Endothelial cell of umbilical vein (primary cell): ENCODE data around the gene CELSR3. TPM values are rescaled to one million over a fixed set of nuclear protein-coding genes. Genes with fewer than 3 reads are reported as not detected.

Experiments
- BruUV-seq: library from RNA; stranded (reverse); fragments of 400-500 nt; replicated peaks from 2 replicates; lab custom pipeline; 2021; lab: Mats Ljungman, UMichigan
- CTCF ChIA-PET: fragments of 300-600, 350-600 bp; sonication (Branson Sonifier 250); formaldehyde crosslinking; loops from one replicate; lab custom pipeline; 2021; ENCODE audit warnings: antibody characterized with exemption, inconsistent platforms; lab: Charles Lee
- POLR2A ChIA-PET: fragments of 300-600, 350-600 bp; sonication (Branson Sonifier 250); formaldehyde crosslinking; loops from one replicate; lab custom pipeline; 2021; ENCODE audit warnings: antibody characterized with exemption, inconsistent platforms; lab: Charles Lee
- DNase-seq: peaks from one replicate; pipeline ENCODE4 v3.0.0-alpha.2; 2011; ENCODE audit warnings: low read depth, low spot score
- FAIRE-seq: peaks from 2 replicates; lab custom pipeline; 2011; peaks lifted over from hg19 to GRCh38; lab: Jason Lieb, UNC
- H2AFZ ChIP-seq: 2 replicates; pipeline ENCODE4 v1.6.0; 2012; ENCODE audit warnings: low read depth, low read length, control low read depth, inconsistent platforms
- H3K27ac ChIP-seq: 2 replicates; pipeline ENCODE4 v1.5.1; 2011; ENCODE audit warnings: low read depth, mild to moderate bottlenecking, control low read depth, low read length, moderate library complexity; ENCODE audit not compliant: insufficient read depth
- H3K27me3 ChIP-seq, 2 experiments: 2 replicates each; pipeline versions ENCODE4 v1.6.0 to v1.6.1; 2011; ENCODE audit warnings: low read length in 2 of 2, mixed read lengths in 1 of 2; ENCODE audit not compliant: control insufficient read depth in 2 of 2, insufficient read depth in 2 of 2
- H3K36me3 ChIP-seq, 2 experiments: 2 replicates in 1 of 2; 3 replicates in 1 of 2; pipeline ENCODE4 v1.5.1; 2011; ENCODE audit warnings: low read length in 2 of 2, mild to moderate bottlenecking in 1 of 2, moderate library complexity in 1 of 2; ENCODE audit not compliant: control insufficient read depth in 2 of 2, insufficient read depth in 2 of 2; ENCODE audit errors: extremely low read depth in 1 of 2
- H3K4me1 ChIP-seq: 3 replicates; pipeline ENCODE4 v1.5.1; 2011; ENCODE audit warnings: mild to moderate bottlenecking, low read length; ENCODE audit not compliant: control insufficient read depth, insufficient read depth; ENCODE audit errors: extremely low read depth
- H3K4me2 ChIP-seq: 2 replicates; pipeline ENCODE4 v1.6.1; 2011; ENCODE audit warnings: low read length, control low read depth, mixed read lengths; ENCODE audit not compliant: insufficient read depth
- H3K4me3 ChIP-seq, 3 experiments: fragments of 200-600 bp in 1 of 3; sonication (generic), shearing (Covaris generic) in 1 of 3; replicated peaks in 1 of 3; 2 replicates each; pipeline ENCODE4 v1.5.1; 2011 to 2016; ENCODE audit warnings: control low read depth in 3 of 3, low read length in 3 of 3, mild to moderate bottlenecking in 2 of 3, inconsistent platforms in 1 of 3, low read depth in 1 of 3, moderate library complexity in 1 of 3; ENCODE audit not compliant: insufficient read depth in 1 of 3
- H3K79me2 ChIP-seq: 2 replicates; pipeline ENCODE4 v1.6.0; 2012; ENCODE audit warnings: low read length, inconsistent platforms; ENCODE audit not compliant: control insufficient read depth, insufficient read depth
- H3K9ac ChIP-seq: replicated peaks from 2 replicates; pipeline ENCODE3; 2011; ENCODE audit warnings: low read length, control low read depth; ENCODE audit not compliant: insufficient read depth; ENCODE audit errors: extremely low read depth
- H3K9me1 ChIP-seq: replicated peaks from 3 replicates; pipeline ENCODE4 v1.6.0; 2011; ENCODE audit warnings: mild to moderate bottlenecking, low read length; ENCODE audit not compliant: control insufficient read depth, insufficient read depth; ENCODE audit errors: extremely low read depth
- H3K9me3 ChIP-seq: replicated peaks from 2 replicates; pipeline ENCODE4 v1.5.1; 2012; ENCODE audit warnings: low read length, inconsistent platforms; ENCODE audit not compliant: control insufficient read depth, insufficient read depth
- H4K20me1 ChIP-seq: replicated peaks from 2 replicates; pipeline ENCODE3; 2011; ENCODE audit warnings: mild to moderate bottlenecking, low read length; ENCODE audit not compliant: control insufficient read depth, insufficient read depth; ENCODE audit errors: extremely low read depth
- CTCF ChIP-seq, 2 donors: IDR thresholded peaks; 1 replicate in 1 of 2; 2 replicates in 1 of 2; pipeline ENCODE4 v1.5.1; 2011; ENCODE audit warnings: low read length in 2 of 2, mild to moderate bottlenecking in 2 of 2, moderate library complexity in 2 of 2, control low read depth in 1 of 2, inconsistent platforms in 1 of 2, low read depth in 1 of 2; ENCODE audit not compliant: insufficient read depth in 1 of 2; ENCODE audit errors: extremely low read depth in 1 of 2
- EZH2 ChIP-seq: IDR thresholded peaks from 2 replicates; pipeline ENCODE4 v1.6.1; 2012; ENCODE audit warnings: borderline replicate concordance, low read depth, mild to moderate bottlenecking, moderate library complexity, low read length, inconsistent platforms; ENCODE audit not compliant: severe bottlenecking
- FOS ChIP-seq: IDR thresholded peaks from 2 replicates; pipeline ENCODE4 v1.6.1; 2011; ENCODE audit warnings: mild to moderate bottlenecking, low read length, moderate library complexity, borderline replicate concordance; ENCODE audit not compliant: insufficient read depth
- GATA2 ChIP-seq: IDR thresholded peaks from 2 replicates; pipeline ENCODE4 v1.7.0; 2011; ENCODE audit warnings: low read depth, mild to moderate bottlenecking, moderate library complexity, mixed read lengths, low read length; ENCODE audit not compliant: insufficient read length, insufficient read depth
- JUN ChIP-seq: IDR thresholded peaks from 2 replicates; pipeline ENCODE4 v1.6.1; 2011; ENCODE audit warnings: borderline replicate concordance, low read depth; ENCODE audit not compliant: insufficient read length, insufficient read depth
- MYC ChIP-seq: IDR thresholded peaks from one replicate; pipeline ENCODE4 v1.6.1; 2011; ENCODE audit warnings: mild to moderate bottlenecking, low read depth, low read length
- POLR2A ChIP-seq: IDR thresholded peaks from 2 replicates; pipeline ENCODE4 v1.6.1; 2012; ENCODE audit warnings: low read depth, mild to moderate bottlenecking, control low read depth, low read length
- POLR2AphosphoS5 ChIP-seq: IDR thresholded peaks from 2 replicates; pipeline ENCODE4 v1.6.1; 2012; ENCODE audit warnings: low read depth, mild to moderate bottlenecking, control low read depth, low read length, moderate library complexity; ENCODE audit not compliant: insufficient read depth
- dilution Hi-C: fragments of 300-500 bp; cut with MboI; formaldehyde crosslinking; loops from one replicate; pipeline ENCODE4 v1.15.0; 2019; ENCODE audit warnings: low sequenced_read_pairs; ENCODE audit not compliant: extremely low pct_ligation_motif_present
- intact Hi-C: fragments of 100-400 bp; cut with micrococcal nuclease; formaldehyde crosslinking; loops from one replicate; pipeline ENCODE4 v1.10.0; 2022
- polyA plus RNA-seq, 4 experiments: library from polyadenylated mRNA; depleted of rRNA in 3 of 4; stranded (reverse) in 3 of 4; unstranded in 1 of 4; fragments of >200 nt; gene quantifications; 2 replicates each; pipeline versions ENCODE4 v1.2.1 to v1.2.3, GENCODE V29; 2011 to 2012; ENCODE audit warnings: missing spikeins in 1 of 4
- total RNA-seq: library from RNA; stranded (reverse); gene quantifications from 2 replicates; pipeline ENCODE4 v1.2.3, GENCODE V29; 2021
- TF ChIP-seq, protein P1 (sequence below): IDR thresholded peaks from 2 replicates; pipeline ENCODE4 v1.6.1; 2011; ENCODE audit not compliant: insufficient read depth, insufficient read length

The CELSR3 gene
- total and polyA plus RNA-seq, 2 donors (not counting 3 experiments of a cell fraction or from before 2014, with no cell fraction given), result 0.25 to 0.71 TPM

DNA sequence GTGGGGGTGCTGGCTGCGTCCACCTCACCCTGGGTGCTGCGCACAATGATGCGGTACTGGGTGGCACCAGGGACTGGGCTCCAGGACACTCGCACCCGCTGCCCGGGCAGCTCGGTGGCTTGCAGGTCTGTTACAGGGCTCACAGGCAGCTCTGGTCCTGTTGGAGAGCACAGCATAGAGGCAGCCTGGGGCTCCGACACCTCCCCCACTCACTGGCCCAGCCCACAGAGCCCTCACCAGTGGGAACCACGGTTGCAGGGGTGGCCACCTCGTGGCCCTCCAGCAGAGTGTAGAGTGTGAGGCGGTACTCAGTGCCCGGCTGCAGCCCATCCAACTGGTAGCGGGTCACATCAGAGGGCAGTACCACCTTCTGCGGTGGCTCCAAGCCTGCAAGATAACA lies 71.2 kb downstream of the CELSR3 start:
- no peaks in the 10 kb centered on the region for H3K9me1 ChIP-seq
- TF ChIP-seq EZH2 (no peak), POLR2A (no peak), POLR2AphosphoS5 (no peak), GATA2 (no peak), CTCF (IDR thresholded peaks at IDR 0.05; ENCODE audit: extremely low read depth in 1 of 2, insufficient read depth in 1 of 2, low read depth in 1 of 2, low read length in 2 of 2) (no peak), MYC (no peak), JUN (no peak), FOS (no peak)
- TF ChIP-seq, protein P1, sequence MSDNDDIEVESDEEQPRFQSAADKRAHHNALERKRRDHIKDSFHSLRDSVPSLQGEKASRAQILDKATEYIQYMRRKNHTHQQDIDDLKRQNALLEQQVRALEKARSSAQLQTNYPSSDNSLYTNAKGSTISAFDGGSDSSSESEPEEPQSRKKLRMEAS, result no peak
- DNase-seq (no peak), FAIRE-seq (no peak)
- H3K9me3 ChIP-seq, result no peaks in the 10 kb centered on the region
- H3K36me3 ChIP-seq, result no peaks in the 10 kb centered on the region
- peaks cover 6% of the 10 kb centered on the region for H3K4me1 ChIP-seq
- H4K20me1 ChIP-seq, result no peaks in the 10 kb centered on the region
- H3K4me3 ChIP-seq, result no peak overlapping the region
- no peaks in the 10 kb centered on the region for H3K79me2 ChIP-seq
- dilution Hi-C loops (no loop called here), intact Hi-C loops (no loop called here)
- H3K27ac ChIP-seq, result no peak overlapping the region
- POLR2A ChIA-PET, result no interaction called here
- H2AFZ ChIP-seq, result no peak overlapping the region
- CTCF ChIA-PET, result no interaction called here
- no peak overlapping the region for H3K9ac ChIP-seq
- no TSS peak for BruUV-seq
- no peak overlapping the region for H3K4me2 ChIP-seq
- H3K27me3 ChIP-seq, result peaks cover 9 to 11% of the 10 kb centered on the region in 2 experiments
